Measurements from ENCODE around the gene GNE. TPM values are rescaled to one million over a fixed set of nuclear protein-coding genes. Genes with fewer than 3 reads are reported as not detected.
"Not testable (repeated sequence)": the region's sequence is repeated elsewhere in the genome, so short reads cannot be mapped to it uniquely, and the experiment has no call there.

Gene GNE
- total and polyA plus RNA-seq, 2 of the 8 experiments (the other 6 are each of a cell fraction or from before 2014, with no cell fraction given), result 5.1 to 11.1 TPM

- H4K5ac ChIP-seq (ENCODE audit: insufficient read length, low read depth, low read length); H3K79me2 ChIP-seq (ENCODE audit: control insufficient read depth in 1 of 2, insufficient read depth in 2 of 2, low read length in 2 of 2); H2BK120ac ChIP-seq (replicated peaks; ENCODE audit: low read depth, low read length); H3K36me3 ChIP-seq (ENCODE audit: control insufficient read depth in 2 of 4, insufficient read depth in 4 of 4, low read length in 3 of 4); POLR2A ChIA-PET (ENCODE audit: partially characterized antibody); H2BK5ac ChIP-seq (ENCODE audit: low read depth, low read length); H3K9me3 ChIP-seq (ENCODE audit: insufficient read depth in 2 of 2, low read depth in 1 of 2, low read length in 1 of 2); H4K20me1 ChIP-seq (replicated peaks in 1 of 2; ENCODE audit: control insufficient read depth in 1 of 2, insufficient read depth in 2 of 2, low read length in 2 of 2); H3K18ac ChIP-seq (ENCODE audit: extremely low read depth, low read length); FAIRE-seq; H4K8ac ChIP-seq (ENCODE audit: extremely low read depth, insufficient read depth, low read length); H3K4me3 ChIP-seq (ENCODE audit: extremely low read depth in 1 of 4, insufficient read depth in 2 of 4, low read depth in 3 of 4, low read length in 4 of 4); H3K27me3 ChIP-seq (replicated peaks in 1 of 4; ENCODE audit: control insufficient read depth in 3 of 4, extremely low read depth in 1 of 4, insufficient read depth in 3 of 4, low read length in 3 of 4); H3K27ac ChIP-seq (ENCODE audit: low read depth, low read length); H2AK5ac ChIP-seq (ENCODE audit: low read depth, low read length); H3K9ac ChIP-seq (replicated peaks in 1 of 4; ENCODE audit: extremely low read depth in 1 of 4, low read depth in 3 of 4, low read length in 3 of 4); H3K4ac ChIP-seq (replicated peaks; ENCODE audit: insufficient read length, low read depth, low read length); H4K91ac ChIP-seq (replicated peaks; ENCODE audit: insufficient read length, low read length); H2BK12ac ChIP-seq (ENCODE audit: low read depth, low read length); H3K23ac ChIP-seq (ENCODE audit: insufficient read length); H3K23me2 ChIP-seq (ENCODE audit: low read depth, low read length); H2BK20ac ChIP-seq (ENCODE audit: low read length); H3K4me1 ChIP-seq (replicated peaks in 1 of 4; ENCODE audit: control insufficient read depth in 3 of 4, insufficient read depth in 4 of 4, low read length in 3 of 4); H3K56ac ChIP-seq (replicated peaks; ENCODE audit: insufficient read length, low read depth, low read length); H3K4me2 ChIP-seq (ENCODE audit: insufficient read depth in 1 of 2, low read depth in 2 of 2, low read length in 2 of 2); H3K79me1 ChIP-seq (ENCODE audit: low read depth, low read length); DNase-seq (ENCODE audit: low read depth in 1 of 2, low spot score in 2 of 2); H3K14ac ChIP-seq (ENCODE audit: insufficient read length); H2AFZ ChIP-seq (ENCODE audit: low read length): not testable (repeated sequence)
- H2BK15ac ChIP-seq (ENCODE audit: low read length), result peak overlapping the region; percentile 40; the same call in 1 of the 2 replicates
- WGBS, 2 experiments (ENCODE audit: extremely low coverage in 1 of 2, insufficient coverage in 1 of 2, insufficient read length in 1 of 2, insufficient replicate concordance in 2 of 2, low coverage in 1 of 2, low lambda C conversion rate in 2 of 2, missing lambda C conversion rate in 1 of 2), result 91% methylated on average over 3 of the region's 3 CpGs; no CpG with 5 or more reads in 1 of the 2 experiments
- CTCF ChIA-PET (ENCODE audit: partially characterized antibody), result interaction anchor here (1.2 to 1.6 kb wide), 2 partner anchors 8 to 83 kb away, joined by 3 to 6 read pairs; no protein-coding TSS in a partner anchor
Observed at GRCh38 chr9:36175209-36175608, 83.0 kb downstream of the GNE start.

Measured in H1 (cell line).